HG03103 (cell line): Measurements from ENCODE around the gene EHBP1L1.
"Not testable (repeated sequence)": the region's sequence is repeated elsewhere in the genome, so short reads cannot be mapped to it uniquely, and the experiment has no call there.

ENCODE experiments used
- ATAC-seq: cut with Tn5 transposase; IDR thresholded peaks from one replicate; pipeline ENCODE4 v1.9.1; 2021; ENCODE audit warnings: low read depth; ENCODE audit not compliant: unreplicated experiment

The EHBP1L1 gene

DNA sequence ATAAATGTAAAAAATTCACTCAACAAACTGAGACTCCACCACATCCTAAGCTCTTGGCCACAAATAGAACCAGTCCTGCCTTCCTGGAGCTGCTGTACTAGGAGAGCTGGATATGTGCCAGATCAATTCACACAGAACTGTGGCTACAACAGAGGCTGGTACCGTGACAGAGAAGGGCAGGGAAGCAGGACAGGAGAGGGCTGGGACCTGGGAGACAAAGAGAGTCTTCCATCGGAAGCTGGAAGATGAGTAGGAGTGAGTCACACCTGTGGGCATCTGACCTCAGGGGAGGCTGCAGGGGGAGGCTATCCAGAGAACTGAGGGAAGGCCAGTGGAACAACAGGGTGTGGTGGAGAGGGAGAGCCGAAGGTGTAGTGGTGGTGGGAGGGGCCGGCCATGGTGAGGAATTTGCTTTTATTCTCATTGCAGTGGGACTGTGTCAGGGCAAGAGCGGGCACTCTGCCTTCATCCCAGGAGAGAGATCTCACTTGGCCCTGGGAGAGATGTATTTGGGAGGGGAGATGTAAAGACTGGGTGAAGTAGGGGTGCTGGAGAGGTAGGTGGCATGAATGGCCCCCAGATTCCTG is 15.8 kb upstream of the EHBP1L1 start:
- ATAC-seq, result no peak

DNA sequence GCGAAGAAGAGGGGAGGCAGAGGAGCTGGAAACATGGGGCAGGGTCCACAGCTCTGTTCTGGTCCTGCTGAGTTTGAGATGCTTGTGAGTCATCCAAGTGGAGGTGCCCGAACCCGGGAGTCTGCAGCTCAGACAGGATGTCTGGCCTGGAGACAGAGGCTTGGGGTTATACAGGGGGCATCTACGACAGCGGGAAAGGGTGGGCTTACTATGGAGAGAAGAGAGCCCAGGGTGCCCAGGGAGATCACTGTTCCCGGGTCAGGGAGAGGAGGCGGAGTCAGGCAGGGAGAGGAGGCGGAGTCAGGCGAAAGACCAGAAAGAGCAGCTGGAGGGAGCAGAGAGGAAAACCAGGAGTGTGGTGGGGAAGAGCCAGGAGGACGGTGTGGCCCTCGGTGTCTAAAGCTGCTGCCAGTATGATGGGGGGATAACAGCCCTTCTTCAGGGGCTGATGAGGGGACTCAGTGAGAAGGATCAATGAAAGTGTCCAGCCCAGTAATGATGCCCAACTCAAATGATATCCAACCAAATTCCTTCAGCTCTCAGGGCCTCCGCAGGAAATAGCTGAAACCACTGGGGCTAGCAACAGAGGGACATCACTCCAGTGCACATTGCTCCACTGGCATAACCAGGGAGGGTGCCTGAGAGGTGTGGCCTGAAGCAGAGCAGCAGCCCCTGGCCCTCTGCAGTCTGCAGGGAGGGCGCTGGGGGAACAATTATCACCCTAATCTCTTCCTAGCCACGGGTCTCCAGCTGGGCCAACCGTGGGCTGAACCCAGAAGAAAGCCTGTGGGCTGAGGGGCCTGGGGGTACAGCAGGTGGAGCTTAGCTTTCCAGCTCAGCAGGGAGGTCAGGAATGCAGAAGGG is 15.1 kb upstream of the EHBP1L1 start:
- ATAC-seq, result no peak

DNA sequence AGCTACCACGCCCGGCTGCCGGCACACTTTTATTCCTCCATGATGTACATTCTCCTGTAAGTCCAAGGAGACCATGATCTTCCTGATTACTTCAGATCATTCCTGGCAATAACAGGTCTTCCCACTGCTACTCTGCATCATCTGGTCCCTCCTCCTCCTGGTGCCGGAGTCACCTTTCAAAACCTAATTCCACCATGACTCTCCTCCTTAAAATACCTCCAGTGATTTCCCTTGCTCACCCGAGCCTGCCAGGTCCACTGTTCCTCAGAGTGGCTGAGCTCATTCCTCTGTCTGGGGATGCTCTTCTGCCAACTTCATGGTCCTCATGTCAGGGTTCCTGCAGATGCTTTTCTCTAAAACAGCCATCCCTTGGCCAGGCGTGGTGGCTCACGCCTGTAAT is 13.8 kb upstream of the EHBP1L1 start:
- no peak for ATAC-seq

DNA sequence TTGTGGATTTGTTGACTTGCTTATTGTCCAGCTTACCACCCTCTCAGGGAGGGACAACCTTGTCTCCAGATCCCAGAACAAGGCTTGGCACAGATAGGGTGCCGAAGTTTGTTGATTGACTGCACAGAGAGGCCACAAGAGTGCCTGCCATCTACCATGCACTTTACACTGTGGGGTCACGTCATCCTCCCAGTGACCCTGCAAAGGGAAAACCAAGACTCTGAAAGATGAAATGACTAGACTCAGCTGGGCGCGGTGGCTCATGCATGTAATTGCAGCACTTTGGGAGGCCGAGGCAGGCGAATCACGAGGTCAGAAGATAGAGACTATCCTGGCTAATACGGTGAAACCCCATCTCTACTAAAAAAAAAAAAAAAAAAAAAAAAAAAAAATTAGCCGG is 13.1 kb upstream of the EHBP1L1 start:
- ATAC-seq, result no peak

DNA sequence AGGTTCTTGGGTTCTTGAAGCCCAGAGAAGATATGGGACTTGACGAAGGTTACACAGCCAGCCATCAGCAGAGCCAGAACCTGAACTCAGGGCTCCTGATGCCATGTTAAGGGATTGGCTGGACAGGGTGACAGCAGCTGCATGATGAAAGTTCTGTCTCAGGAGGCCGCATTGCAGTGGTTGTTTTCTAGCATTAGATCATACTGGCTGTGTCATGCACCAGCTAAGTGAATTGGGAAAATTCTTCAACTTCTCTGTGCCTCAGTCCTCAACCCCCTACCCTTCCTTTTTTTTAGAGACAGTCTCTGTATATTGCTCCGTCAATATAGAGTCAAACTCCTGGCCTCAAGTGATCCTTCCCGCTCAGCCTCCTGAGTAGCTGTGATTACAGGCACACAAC is 12.3 kb upstream of the EHBP1L1 start:
- no peak for ATAC-seq

DNA sequence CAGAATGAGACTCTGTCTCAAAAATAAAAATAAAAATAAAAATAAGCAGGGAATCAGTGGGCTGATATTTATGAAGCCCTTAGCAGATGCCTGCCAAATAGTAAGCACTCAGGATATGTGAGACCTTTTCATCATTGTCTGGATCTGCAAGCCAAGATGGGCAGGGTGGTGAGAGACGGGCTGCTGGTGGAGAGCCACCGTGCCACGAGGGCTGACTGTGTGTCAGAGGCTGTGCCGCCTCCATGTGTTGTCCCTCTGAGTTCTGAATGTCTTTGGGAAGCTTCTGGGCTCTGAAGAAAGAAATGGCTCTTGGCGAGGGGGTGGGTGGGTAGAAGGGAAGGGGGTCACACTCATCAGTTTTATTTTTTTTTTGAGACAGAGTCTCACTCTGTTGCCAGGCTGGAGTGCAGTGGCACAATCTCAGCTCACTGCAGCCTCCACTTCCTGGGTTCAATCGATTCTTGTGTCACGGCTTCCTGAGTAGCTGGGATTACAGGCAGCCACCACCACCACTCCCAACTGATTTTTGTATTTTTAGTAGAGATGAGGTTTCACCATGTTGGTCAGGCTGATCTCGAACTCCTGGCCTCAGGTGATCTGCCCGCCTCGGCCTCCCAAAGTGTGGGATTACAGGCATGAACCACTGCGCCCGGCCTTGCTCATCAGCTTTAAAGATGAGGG is 10.8 kb upstream of the EHBP1L1 start:
- ATAC-seq, result not testable (repeated sequence)

DNA sequence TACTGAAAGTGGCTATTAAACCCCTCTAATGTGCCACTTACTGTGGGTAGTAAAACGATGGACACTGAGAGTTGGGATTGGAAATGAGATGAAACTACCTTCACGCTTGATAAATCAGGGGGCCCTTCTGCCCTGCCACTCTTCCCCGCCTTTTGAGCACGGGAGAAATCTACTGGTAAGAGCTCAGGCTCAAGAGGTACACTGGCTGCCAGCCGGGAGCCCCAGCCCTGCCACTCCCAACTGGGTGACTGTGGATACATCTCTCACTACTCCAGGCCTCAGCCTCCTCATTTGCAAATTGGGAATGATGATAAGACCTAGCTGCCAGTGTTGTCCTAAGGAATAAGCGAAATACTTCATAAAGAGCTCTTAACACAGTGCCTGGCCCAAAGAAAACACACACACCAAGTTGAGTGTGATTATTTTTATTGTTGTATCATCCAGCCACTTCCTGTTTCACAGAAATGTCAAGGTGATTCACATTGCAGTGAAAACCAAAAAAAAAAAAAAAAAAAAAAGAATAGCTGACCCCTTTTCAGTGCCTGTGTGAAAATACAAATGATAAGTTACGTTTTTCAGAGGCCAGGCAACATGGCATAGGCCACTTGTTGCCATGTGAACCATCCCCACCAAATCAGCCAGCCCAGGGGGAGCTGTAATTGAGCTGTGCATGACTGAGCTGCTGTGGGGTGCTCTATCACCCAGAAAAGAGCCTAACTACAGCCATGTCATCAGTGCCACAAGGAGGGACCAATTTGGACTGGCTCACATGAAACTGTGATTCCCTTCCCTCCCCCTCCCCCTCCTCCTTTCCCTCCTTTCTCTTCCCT is 10.0 kb upstream of the EHBP1L1 start:
- no peak for ATAC-seq

DNA sequence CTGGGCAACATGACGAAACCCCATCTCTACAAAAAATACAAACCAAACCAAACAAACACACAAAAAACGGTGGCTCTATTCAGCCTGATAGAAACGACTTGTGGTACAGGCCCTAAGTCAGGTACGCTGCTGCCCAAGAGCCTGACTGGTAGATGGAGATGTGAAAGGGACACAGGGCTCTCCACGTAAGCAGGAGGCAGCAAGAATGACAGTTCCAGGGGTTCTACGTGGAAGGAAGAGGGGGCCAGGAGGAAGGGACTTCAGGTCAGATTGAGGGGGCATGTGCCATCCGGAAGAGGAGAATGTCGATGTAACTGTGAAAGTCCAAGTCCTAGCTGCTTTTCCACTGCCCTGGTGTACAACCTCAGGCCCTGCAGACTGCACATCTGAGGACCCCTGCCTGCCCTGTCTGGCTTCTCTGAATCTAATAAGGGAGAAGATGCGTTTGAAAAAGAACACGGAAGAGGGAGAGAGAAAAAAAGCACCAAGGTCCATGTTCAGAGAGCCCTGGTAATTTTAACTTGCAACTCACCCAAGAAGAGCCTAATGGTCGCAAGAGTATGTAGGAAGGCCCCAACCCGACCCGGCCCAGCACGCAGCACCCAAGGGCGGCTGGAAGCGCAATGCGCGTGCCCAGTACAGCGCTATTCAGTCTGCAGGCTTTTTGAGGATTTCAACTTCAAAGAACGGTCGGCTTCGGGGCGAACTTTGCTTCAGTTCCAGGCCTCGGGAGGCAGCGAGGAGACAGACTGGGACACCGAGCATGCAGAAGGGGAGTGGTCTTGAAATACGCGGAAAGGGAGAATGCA is 6.5 kb upstream of the EHBP1L1 start:
- ATAC-seq, result no peak

DNA sequence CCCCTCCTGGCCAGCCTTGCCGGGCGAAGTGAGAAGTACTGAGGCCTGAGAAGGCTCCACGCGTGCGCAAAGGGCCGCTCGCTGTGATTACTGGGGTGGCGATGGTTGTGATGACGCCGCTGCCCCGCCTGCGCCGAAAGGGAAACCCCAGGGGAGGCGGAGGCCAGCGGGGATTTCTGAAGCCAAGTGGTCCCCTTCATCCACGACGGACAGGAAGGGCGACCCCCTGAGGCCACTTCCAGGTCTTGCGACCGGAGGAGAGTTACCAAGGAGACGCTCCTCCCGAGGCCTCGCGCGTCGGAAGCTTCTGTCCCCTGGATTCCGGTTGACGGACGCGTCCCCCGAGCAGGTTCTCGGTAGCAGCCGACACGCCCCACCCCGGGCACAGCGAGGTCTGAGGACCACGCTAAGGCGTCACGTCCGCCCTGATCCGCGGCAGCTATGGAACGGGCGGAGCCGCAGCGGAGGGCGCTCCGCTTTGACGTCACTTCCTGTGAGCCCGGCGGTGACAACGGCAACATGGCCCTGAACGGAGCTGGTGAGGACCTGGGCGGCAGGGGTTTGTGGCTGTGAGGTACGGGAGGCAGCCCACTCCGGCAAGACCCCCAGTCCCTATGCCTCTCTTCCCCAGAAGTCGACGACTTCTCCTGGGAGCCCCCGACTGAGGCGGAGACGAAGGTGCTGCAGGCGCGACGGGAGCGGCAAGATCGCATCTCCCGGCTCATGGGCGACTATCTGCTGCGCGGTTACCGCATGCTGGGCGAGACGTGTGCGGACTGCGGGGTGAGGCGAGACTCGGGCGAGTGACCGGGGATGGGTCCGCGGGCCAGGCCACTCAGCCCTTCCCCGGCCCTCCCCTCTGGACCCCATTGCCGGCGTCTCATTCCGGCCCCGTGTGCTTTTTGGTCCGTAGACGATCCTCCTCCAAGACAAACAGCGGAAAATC is 5.6 kb upstream of the EHBP1L1 start, which contains the start of gene ZNRD2:
Gene ZNRD2 (plus strand): TSS at position 505 of the 946 bp plus-strand sequence. CDS start 15 bp downstream, at position 520.
- ATAC-seq, result peak; percentile 49

DNA sequence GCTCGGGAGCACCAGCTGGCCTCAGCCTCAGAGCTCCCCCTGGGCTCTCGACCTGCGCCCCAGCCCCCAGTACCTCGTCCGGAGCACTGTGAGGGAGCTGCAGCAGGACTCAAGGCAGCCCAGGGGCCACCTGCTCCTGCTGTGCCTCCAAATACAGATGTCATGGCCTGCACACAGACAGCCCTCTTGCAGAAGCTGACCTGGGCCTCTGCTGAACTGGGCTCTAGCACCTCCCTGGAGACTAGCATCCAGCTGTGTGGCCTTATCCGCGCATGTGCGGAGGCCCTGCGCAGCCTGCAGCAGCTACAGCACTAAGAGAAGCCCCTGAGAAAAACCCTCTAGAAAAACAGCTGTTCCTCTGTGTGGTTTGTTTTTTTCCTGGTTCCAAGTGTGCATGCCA is 4.4 kb upstream of the EHBP1L1 start:
- ATAC-seq, result no peak

DNA sequence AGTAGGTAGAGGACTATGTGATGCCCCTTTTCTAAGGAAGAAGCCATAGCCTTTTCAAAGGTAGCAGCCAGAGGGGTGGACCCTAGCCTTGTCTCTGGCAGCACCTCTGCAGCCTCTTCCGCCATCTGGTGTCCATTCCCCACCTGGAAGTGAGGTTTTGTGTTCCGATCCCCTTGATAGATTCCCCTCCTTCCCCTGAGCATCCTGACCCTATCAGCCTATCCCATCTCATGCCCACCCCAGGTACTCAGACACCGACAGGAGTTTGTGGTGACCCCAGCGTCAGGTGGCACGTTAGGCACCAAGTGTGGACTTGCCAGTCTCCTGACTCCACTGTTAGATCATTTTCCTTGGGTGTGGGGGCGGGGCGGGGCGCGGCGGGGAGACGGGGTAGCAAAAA is 3.9 kb upstream of the EHBP1L1 start:
- no peak for ATAC-seq

DNA sequence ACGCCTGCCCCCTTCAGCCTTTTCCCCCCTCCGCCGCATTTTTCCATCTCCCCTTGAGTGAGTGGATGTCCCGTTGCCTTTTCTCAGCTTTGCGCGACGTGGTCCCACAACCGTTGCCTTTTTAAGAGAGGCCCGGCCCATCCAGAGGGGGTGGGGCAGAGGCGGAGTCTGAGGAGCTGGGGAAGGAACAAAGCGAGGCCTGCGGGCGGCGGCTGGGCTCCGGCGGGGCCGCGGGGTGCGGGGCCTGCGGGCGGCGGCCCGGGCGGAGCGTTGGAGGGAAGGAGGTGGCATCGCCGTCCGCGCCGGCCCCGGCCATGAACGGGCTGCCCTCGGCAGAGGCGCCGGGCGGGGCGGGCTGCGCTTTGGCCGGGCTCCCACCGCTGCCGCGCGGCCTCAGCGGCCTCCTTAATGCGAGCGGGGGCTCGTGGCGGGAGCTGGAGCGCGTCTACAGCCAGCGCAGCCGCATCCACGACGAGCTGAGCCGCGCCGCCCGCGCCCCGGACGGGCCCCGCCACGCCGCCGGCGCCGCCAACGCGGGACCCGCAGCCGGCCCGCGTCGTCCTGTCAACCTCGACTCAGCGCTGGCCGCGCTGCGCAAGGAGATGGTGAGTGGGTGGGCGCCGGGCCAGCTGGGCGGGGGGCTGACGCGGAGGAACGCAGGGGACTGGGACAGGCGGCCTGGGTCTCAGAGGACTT is 3.3 kb upstream of the EHBP1L1 start, which contains the start of gene FAM89B:
Gene FAM89B (plus strand): TSS at position 183 of the 696 bp plus-strand sequence. CDS start 132 bp downstream, at position 315.
- no peak for ATAC-seq

DNA sequence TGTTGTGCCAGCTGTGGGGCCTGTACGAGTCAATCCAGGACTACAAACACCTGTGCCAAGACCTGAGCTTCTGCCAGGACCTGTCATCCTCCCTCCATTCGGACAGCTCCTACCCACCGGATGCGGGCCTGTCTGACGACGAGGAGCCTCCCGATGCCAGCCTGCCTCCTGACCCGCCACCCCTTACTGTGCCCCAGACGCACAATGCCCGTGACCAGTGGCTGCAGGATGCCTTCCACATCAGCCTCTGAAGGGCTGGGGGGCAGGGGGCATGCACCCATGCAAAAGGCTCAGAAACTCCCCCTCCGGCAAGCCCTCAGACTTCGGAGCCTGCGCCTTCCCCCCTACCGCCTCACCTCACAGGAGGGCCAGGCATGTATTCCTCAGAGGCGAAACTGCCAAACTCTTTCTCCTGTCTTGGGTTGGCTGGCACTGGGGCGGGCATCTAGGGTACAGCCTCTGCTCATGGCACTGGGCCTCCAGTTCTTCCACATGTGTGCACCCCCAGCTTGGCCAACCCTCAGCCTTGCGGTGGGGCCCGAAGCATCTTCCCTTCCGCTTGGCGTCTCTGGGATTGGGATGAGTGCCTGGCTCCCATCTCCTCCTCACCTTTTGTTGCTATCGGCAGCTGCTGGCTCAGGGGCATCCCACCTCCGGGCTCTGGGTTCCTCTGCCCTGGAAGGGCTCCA is 2.3 kb upstream of the EHBP1L1 start:
- ATAC-seq, result no peak

DNA sequence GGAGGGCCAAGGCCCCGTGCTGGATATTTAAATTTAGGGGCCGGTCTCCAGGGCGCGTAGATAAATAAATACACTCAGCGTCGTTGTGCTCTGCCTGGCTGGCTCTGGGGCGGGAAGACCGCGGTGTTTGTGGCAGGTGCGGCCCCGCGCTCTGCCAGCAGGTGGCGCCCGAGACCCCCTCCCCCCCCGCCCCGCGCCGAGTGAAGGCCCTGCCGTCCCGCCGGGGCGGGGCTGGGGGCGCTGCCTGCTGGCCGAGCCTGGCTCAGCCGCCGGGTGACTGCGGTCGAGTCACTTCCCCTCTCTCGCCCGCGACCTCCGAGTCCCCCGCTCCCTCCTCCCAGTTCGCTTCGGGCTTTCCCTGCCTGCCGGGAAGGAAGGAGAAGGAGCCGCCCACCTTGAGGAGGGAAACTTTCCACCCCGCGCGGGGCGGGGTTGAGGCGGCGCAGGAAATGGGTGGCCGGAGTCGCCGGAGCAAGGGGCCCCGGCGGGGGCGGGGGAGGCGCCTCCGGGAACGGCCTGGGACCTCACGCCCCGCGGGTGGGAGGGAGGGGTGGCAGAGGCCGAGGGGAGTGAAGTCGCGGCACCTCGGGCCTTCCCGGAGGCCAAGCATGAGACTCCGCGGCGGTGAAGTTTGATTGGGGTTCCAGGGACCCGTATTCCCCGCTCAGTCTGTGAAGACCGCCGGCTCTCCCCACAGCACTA is 1.6 kb upstream of the EHBP1L1 start:
- ATAC-seq, result no peak

DNA sequence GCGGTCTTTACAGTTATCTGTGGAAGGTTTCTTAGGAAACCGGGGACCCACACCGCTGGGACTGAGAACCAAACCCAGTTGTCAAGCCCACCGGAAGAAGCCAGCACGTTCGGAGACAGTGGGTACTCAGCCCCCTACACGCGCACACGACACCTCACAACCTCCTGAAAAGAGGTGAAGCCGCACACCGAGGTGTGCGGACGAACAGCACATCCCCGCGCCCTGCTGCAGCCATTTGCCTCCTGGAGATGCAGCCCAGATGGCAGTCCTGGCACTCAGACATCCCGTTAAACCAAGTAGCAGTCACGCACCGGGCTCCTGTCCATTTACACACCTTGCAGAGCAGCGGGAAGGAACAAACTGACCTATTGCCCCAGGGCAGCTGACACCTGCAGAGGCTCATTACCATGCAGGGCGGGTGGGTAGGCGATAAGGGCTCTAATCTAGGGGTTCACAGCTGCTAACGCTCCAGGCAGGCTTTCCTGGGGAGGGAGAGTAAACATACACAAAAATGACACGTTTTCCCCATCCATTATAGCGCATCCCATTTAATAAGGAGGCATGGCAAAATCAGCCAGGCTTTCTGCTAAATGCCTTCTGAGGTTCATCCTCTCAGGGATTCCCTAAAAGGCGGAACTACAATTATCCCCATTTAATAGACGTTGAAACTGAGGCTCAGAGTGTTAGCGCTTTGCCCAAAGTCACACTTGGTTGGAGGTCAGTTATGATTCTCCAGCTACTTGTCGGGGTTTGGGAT is 864 bp upstream of the EHBP1L1 start:
- no peak for ATAC-seq

DNA sequence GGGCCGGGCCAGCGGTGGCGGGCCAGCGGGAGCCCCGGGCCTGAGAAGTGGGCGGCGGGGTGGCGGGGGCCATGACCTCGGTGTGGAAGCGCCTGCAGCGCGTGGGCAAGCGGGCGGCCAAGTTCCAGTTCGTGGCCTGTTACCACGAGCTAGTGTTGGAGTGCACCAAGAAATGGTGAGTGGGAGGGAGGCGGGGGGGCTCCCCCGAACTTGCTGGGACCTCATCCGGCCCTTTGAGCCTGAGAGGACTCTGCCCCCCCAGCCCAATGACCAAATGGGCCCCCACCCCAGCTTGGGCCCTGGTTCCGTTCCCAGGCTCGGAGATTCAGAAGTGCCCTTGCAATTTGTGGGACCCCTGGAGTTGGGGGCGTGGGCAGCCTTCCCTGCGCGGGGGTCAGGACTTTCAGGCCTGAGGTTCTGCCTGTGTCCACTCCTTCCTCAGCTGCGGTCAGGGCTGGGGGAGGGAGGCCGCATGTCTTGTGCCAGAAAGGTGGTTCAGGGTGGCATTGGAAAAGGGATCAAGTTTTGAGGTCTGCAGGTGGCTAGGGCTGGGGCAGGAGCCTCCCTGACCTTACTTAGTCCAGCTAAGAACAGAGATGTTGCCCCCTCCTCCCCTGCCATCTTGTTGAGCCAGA is 496 bp downstream of the EHBP1L1 start:
- no peak for ATAC-seq
